Stimulated activated CD4-positive, alpha-beta T cell treated with anti-CD3 and anti-CD28 coated beads, Interleukin-15, amount 100 ng/mL, for 24 hours (primary cell): Measurements from ENCODE around the gene LRRC10B.

Experiments
- DNase-seq: peaks from one replicate; pipeline ENCODE4 v3.0.0-alpha.2; 2020

The LRRC10B gene

DNA sequence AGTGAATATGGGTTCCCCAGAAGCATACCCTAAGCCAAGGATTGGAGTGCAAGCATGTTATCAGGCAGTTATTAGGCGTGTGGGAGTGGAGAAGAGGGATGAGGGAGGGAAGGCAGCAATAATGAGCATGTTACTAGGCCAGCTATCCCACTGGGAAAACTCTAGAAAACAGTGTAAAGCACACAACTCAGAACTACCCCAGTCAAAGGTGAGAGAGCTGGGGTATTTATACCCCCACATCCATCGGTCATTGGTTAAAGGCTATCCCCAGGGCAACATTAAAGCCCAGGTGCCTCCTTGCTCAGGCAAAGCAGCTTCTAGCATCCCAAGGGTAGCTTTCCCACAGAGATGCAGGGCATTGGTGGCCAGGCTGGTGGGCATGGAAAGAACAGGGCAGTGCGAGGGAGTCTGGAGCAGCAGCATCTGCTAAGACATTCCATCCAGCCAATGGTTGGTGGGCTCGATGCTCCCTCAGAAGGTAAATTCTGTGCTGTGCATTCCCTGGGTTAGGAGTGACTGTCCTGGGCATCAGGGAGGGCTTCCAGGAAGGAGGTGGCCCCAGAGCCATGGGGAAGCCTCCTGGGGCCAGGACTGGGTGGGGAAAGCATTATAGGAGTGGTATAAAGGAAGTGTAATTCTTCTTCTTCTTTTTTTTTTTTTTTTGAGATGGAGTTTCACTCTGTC lies 21.1 kb upstream of the LRRC10B start:
- DNase-seq, result no peak

DNA sequence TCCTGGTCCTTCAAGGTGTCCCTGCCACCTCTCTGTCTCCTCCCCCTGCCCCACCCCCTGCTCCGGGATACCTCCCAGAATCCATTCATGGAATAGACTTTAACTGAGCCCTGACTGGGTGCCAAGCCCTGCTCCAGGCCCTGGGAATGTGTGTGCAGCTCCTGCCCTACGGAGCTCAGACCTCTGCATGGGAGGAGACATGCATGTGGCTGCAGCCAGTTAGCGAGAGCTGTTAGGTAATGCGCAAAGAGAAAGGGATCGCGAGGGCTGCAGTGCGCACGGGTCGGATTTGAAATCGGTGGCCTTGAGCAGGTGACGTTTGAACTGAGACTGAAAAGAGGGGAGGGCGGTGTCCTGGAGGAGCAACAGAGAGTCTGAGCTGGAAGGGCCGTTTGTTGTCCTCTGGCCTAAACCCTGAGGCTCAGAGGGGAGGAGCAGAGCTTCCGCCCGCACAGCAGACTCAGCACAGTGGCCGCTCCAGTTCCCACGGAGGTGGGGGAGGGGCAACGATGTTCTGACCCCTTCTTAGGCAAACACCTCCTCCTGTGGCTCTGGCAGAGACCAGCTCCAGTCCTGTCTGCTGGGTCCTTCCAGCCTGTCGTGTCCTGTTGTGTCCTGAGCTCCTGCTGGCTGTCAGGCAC lies 19.8 kb upstream of the LRRC10B start:
- DNase-seq, result no peak

DNA sequence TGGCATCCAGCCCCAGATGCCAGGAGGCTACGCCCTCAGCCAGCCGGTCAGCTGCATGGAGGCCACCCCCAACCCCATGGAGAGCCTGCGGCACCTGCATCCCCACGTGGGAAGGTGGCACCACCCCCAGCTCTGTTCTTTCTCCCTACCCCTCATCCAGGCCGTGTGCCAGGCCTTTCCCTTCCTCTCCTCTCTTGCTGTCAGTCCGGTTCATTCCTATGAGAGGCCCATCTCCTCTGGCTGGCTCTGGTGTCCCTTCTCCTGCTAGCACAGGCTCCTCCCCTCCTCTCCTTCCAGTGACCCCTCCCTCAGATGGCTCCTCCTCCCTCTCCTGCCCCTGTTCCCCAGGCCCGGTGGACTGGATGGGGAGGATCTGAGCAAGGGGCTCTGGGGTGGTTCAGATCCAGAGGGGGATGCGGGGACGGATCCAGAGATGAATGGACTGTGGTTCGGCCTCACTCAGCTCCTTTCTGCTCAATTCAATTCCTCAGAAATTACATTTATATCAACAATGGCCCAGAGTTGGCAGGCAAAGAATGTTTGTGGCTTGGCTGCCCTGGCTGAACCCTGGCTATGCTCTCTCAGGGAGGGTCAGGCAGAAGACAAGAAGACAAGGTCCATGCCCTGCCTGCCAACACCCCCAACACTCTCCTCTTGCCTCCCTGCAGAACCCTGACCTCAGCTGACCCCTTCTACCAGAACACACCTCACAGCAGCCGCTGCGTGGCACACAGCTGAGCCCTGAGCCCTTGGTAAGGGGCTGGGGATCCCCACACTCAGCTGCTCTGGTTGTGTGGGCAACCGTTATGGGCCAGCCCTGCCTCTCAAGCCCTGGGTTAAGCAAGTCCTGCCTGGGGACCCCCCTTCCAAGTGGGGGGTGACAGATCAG lies 18.5 kb upstream of the LRRC10B start:
- no peak for DNase-seq

DNA sequence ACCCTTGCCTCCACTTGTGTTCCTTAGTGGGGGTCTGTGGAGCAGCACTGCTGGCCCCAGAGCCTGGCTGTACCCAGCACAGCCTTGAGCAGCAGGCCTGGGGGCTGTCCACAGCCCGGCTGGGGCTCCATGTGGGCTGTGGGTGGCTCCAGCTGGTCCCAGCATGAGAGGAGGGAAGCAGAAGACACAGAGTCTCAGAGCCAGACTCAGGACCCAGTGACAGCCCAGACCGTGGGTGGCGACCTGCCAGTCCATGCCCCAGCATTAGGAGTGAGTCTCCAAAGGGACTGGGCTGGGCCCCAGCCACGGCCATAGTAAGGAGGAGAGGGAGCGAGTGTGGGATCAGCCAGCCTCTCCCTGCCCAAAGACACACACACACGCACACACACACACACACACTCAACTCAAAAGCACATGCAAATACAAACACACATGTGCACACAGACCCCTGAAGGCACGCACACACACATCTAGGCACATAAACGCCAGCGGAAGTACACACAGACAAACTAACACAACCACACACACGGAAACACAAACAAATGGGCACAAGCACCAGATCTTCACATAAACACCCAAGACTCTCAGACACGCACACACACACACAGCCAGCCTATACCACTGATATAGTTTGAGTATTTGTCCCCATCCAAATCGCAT lies 16.7 kb upstream of the LRRC10B start:
- DNase-seq, result no peak

DNA sequence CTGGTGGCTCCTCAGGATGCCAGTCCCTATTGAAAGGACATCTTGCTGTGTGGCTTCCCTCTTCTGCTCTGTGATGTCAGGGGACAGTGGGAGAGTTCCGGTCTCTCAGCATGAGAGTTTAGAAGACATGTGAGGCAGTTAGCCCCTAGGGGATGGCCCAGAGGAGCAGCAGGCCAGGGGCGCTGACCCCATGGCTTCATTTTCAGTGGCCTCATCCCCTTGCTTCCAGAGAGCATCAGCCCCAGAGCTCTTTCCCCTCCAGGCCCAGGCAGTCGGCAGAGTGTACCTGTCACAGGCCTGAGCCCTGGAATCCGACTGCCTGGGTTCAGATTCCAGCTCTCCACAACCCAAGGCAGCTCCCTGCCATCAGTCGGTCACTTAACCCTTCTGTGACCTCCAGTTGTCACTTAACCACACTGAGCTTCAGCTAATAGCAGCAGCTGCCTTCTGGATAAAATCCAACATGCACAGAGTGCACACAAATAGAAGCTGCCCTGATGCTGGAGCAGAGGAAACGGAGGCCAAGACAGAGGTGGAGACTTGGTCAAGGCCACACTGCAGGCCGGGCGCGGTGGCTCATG lies 14.1 kb upstream of the LRRC10B start:
- no peak for DNase-seq

DNA sequence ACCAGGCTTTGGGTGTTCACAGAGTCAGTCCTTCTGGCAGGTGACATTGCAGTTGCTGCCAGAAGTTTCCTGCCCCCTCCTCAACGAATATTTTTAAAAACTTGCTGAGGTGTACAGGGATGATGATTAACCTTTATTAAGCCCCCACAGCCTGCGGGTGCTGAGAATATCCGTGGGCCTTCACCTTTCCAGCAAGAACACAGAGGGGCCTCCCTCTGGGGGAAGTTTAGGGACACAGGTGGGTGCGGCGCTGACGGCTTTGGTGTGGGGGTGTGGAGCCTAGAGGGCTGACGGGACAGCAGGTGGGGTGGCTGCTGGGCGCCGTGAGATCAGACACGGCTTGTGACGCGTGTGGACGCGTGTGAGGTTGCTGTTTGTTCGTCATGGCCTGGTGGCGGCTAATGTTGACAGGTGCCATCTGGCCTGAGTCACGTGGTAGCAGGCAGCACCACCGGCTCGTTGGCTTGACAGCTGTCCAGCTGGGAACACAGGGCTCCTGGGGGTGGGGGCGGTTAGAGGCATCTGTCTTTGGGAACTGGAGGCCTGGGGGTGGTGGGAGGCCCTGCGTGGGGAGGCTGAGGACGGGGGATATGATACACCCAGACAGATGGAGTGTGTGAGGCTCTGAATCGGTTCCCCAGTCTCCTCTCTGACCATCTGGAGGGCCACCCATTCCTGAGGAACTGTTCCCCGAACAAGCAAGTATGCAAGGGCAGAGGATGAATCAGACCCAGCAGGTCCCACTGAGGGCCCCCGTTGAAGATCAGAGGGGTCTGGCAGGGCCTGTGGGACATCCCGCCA lies 12.5 kb upstream of the LRRC10B start:
- DNase-seq, result no peak

DNA sequence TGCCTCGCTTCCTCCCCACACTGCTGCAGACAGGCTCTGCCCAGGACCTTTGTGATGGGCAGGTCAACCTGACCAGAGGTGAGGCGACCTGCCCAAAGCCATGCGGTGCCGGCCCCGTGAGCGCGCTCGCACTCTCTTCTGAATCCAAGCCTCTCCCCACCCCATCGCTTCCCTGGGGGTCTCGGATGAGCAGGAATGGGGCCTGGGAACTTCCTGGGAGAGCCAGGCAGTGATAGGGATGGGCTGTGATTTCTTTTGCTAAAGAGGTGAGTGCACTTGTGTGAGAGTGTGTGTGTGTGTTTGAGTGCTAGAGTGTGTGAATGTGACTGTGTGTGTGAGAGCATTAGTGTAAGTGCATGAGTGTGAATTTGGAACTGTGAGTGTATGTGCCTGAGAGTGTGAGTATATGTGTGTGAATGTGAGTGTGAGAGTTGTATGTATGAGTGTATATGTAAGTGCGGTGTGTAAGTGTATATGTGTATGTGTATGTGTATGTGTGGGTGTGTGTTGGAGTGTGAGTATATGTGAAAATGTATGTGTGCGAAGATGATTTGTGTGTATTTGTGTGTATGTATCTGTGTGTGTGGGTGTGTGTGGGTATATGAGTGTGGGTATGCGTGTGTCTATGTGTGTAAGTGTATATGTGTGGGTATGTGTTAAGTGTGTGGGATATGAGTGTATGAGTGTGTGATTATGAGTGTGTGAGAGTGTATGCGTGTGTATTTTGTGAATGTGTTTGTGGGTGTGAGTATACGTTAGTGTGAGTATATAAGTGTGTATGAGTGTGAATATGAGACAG lies 11.7 kb upstream of the LRRC10B start:
- no peak for DNase-seq

DNA sequence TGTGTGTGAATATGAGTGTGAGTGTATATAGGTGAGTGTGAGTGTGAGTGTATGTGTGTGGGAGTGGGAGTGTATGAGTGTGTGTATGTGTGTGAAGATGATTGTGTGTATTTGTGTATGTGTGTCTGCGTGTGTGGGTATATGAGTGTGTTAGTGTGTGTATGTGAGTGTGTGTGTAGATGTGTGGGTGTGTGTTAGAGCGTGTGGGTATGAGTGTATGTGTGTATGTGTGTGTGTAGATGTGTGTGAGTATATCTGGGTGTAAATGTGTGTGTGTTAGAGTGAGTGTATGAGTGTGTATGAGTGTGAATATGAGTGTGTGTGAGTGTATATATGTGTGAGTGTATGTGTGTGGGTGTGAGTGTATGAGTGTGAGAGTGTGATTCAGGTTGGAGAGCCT lies 11.1 kb upstream of the LRRC10B start:
- DNase-seq, result no peak

DNA sequence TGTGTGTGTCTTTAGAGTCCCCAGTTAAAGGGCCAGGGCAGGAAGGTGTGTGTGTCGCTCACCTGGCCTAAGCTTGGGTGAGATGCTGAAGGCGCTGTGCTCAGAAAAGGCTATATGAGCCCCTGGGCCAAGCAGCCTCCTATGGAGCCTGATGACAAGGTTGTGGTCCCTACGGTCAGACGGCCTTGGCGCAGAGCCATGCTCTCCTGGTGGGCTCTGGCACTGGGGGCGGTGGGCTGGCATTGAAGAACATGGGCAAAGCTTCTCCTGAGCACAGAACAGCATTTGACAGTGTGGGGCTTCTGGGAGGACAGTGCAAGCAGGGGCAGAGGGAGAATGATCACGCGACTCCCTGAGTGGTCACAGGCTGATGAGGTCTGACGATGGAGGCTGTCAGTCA lies 10.7 kb upstream of the LRRC10B start:
- DNase-seq, result no peak

DNA sequence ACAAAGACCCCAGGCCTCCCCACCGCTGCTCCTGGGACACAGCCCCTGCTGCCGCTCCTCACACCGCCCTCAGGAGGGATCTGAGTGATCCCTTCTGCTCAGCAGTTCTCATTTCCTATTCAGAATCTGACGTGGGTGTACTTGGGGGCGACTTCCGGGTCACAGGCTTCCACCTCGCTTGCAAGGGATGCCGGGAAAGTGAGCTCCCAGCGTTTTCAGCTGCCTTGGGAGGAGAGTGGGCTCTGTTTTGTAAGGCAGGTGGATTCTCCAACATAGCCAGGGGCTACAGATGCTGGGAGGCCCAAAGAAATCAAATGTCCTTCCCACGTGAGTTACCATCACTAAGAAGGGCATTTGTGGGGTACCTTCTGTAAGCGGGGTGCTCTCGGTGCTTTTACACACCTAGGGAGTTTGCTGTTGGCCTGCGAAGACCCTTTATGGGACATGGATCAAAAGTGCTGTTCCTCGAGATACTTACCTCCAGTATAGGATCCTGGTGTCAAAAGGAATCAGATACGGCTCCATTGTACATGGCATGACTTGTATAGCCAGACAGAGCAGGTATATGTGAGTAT lies 9.7 kb upstream of the LRRC10B start:
- no peak for DNase-seq

DNA sequence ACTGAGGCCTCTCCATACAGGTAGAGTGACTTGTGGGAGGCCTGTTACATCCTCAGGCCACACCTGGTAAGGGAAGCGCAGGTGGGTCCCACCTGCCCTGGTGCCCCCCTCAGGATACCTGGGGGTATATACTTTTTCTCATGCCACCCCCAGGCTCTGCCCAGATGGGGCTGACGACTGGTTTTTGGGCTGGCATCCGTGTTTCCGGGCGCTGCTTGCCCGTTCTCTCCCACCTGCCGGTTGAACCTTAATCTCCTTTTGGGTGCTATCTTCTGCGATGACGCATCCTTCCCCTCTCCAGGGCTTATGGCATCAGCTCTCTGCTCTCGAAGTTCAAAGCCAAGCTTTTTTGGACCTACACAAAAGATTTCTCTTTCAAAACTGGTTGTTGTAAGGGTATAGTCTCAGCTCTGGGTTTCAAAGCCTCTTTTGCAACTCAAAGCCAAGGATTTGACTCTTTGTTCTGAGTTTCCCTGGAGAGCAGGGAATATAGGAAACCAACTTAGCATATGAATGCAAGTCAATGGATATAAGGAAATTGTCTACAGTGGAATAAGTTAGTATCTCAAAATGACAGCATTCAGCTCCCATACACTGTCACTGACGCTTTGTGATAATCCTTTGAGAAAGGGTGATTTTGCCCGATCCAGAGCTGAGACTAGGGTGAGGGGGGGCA lies 8.6 kb upstream of the LRRC10B start:
- no peak for DNase-seq

DNA sequence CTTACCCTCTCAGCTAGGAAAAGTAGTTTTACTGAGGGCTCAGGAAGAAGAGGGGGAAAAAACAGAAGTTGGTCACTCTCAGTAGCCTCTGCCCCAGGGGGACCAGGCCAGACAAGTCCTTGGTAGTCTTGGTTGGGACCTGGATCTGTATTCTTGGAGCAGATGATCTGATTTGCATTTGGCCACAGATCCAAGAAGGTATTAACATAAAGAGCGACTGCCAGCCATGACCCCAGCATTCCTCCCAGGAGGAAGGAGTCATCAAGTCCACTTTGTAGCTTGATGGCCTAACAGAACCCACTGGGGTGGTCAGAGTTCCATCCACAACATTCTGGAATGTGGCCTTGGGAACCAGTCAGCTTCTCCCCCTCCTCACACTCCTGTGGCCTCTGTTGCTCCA lies 6.0 kb upstream of the LRRC10B start:
- no peak for DNase-seq

DNA sequence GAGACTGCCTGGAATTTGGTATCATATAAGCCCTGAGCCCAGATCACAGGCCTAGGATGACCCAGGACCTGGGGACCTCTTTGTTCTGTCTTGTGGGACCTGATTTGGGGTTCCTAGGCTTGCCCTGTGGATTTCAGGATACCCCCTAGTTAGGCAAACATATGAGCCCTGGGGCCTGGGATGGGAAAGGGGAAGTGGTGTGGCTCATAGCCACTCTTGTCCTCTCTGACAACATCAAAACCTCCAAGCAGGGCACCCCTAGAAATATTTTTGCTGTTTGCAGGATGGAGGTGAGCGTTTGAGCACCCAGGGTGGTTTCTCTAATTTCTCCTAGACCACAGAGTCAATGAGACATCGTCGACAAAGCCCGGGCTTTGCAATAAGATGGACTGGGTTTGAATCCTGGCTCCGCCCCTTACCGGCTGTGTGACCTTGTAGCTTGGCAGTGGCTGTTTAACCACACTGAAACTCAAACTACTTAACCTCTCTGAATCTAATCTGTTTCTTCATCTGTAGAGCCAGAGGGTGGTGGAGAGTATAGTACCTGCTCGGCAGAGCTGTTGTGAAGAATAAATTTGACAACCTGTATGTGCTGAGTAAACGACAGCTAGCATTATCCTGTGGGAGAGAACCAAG lies 5.3 kb upstream of the LRRC10B start:
- DNase-seq, result no peak

DNA sequence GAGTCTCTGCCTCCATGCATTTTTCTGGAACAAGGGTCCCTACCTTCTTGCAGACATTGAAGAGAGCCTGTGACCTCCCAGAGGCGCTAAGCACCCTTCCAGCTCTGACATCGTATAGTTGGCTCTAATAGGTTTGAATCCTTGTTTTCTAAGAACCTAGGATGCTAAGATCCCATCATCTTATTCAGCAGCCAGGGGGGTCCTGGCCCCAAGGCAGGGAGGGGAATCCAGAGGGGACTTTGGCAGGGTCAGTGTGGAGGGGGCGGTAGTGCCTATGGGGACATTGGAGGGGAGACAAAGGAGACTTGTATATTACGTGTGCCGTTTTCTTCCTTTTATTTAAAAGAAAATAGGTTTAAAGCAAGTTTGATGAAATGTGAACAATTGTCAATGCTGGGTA lies 3.4 kb upstream of the LRRC10B start:
- no peak for DNase-seq

DNA sequence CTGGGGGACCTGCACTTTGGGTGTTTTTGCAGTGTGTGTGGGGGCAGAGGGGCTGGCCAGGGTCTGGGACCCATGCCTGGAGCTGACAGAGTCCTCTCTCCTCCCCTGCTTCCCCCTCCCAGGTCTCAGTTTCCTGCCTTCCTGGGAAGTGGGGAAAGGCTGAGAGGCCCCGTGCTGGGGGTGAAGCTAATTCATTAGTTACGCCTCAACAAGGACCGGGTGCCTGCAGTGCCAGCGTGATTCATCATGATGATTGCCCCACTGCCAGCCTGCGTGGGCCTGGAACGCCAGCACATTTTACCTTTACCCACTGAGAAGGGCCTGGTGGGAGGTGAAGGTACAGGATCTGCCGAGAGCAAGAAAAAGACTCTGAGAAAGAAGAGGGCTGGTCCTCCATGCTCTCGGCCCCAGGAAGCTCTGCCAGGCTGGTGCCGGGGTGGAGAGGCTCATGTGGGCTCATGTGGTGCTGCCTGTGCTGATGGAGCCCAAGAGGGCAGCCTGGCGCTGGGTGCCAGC lies 2.9 kb upstream of the LRRC10B start:
- DNase-seq, result no peak

DNA sequence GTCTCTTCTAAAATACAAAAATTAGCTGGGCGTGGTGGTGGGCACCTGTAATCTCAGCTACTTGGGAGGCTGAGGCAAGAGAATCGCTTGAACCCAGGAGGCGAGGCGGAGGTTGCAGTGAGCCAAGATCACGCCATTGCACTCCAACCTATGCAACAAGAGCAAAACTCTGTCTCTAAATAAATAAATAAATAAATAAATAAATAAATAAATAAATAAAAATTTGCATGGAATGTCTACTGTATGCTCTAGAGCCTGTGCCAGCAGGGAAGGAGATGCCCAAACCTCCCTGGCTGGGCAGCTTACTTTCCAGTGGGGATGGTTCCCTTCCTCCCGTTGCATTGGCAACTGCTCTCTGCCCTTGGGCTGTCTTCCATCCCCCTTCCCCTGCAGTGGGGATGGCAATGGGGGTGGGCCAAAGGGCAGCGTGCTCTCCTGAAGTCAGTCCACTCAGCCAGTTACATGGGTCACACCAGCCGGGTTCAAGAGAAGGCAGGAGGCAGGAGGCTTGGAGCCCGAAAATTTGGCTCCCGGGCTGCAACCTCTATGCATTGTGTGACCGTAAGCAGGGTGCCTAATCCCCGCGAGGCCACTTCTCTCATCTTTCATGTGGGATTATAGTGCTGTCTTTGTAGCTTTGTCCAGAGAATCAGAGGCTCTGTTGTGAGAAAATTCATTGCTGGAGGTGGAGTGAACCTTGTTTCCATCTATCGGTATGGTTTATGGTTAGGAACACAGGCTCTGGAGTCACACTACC lies 1.4 kb upstream of the LRRC10B start:
- no peak for DNase-seq

DNA sequence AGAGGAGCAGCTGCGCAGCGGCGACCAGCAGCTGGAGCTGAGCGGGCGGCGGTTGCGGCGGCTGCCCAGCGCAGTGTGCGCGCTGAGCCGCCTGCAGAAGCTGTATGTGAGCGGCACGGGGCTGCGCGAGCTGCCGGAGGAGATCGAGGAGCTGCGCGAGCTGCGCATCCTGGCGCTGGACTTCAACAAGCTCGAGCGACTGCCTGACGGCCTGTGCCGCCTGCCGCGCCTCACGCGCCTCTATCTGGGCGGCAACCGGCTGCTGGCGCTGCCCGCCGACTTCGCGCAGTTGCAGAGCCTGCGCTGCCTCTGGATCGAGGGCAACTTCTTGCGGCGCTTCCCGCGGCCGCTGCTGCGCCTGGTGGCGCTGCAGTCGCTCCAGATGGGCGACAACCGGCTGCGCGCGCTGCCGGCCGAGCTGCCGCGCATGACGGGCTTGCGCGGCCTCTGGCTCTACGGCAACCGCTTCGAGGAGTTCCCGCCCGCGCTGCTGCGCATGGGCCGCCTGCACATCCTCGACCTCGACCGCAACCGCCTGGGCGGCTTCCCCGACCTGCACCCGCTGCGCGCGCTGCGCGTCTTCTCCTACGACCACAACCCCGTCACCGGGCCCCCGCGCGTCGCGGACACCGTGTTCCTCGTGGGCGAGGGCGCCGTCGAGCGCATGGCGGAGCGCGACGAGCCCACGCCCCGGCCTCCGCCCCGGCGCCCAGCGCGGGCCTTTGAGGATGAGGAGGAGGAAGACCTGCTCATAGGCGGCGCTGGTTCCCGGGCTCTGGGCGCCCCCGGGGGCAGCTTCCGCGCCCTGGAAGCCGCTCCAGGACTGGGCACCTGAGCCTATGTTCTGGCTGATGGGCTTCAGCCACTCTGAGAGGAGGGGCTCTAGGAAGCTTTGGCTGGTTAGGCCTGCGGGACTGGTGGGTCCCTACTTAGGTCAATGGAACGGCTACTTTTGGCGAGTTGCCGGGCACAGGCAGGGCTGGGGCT lies 787 bp downstream of the LRRC10B start:
- DNase-seq, result peak; percentile 86
